Measurements from ENCODE around the gene GDAP1L1.

- TF ChIP-seq POLR2AphosphoS5 (IDR thresholded peaks at IDR 0.05; ENCODE audit: borderline replicate concordance, low read depth, low read length) = no peak
- TF ChIP-seq EZH2 (IDR thresholded peaks at IDR 0.05) = no peak
These were observed 11.2 kb downstream of the GDAP1L1 start for GRCh38 chr20:44258226-44258890.

All from SK-N-MC (cell line).